NCI-H1048 (cell line): ENCODE data around the gene SLCO2A1.

ENCODE experiments used
- DNase-seq: peaks from one replicate; lab custom pipeline; 2025; lab: John Stamatoyannopoulos, UW

Gene SLCO2A1

DNA sequence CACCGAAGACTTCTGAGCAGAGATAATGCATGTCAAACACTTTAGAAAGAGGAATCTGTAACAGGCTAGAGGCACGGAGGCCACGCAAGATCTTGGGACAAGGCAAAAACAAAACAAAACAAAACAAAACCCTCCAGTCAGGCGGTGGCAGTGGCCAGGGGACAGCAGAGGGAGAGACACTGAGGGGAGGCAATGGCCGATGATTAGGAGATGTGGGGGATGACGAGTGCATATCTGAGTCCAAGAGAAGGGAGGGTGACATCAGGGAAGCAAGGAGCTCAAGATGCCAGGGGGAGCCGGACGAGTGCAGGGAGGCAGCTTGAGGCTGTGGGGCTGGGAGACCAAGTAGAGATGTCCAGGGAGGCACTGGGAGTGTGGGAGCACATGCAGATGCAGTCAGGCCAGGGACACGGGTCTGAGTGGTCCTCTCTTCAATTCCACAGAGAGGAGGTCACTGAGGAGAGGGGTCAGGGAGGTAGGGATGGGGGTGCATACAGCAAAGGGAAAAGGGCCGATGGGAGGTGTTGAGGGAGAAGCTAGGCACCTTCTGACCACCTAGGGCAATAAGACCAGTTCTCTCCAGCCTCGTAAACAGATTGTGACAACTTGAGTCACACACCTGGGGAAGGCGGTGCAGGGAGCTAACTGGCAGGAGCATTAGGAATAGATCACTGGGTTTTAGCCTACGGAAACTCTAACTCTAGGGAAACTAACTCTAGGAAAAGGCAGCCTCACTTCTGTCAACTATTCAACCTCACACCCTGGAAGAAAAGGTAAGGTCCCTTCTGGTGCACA, 29.6 kb downstream of the SLCO2A1 start:
- DNase-seq = no peak

DNA sequence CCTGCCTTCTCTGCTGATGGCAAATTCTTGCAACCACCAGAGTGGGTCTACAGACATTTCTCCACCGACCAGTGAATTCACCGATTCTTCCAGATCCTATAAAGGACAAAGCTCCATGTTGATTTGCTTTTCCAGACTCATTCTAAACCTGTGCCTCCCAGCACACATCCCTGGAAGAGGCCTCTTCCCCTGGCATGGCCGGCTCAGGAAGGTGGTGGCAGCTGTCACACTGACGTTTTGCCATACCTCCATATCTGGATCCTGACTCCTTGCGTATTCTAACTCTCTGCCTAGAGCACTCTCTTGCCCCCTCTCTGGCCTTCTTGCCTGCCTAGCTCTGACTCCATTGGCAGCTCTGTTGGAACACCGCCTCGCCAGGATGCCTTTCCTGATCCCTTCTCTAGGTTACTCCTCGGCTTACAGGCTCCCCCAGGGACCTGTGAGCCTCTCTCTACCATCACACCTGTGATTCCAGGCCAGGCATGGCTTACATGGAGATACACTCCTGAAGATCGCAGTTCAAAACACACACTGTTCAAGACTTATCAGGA, 31.0 kb downstream of the SLCO2A1 start:
- DNase-seq = no peak

DNA sequence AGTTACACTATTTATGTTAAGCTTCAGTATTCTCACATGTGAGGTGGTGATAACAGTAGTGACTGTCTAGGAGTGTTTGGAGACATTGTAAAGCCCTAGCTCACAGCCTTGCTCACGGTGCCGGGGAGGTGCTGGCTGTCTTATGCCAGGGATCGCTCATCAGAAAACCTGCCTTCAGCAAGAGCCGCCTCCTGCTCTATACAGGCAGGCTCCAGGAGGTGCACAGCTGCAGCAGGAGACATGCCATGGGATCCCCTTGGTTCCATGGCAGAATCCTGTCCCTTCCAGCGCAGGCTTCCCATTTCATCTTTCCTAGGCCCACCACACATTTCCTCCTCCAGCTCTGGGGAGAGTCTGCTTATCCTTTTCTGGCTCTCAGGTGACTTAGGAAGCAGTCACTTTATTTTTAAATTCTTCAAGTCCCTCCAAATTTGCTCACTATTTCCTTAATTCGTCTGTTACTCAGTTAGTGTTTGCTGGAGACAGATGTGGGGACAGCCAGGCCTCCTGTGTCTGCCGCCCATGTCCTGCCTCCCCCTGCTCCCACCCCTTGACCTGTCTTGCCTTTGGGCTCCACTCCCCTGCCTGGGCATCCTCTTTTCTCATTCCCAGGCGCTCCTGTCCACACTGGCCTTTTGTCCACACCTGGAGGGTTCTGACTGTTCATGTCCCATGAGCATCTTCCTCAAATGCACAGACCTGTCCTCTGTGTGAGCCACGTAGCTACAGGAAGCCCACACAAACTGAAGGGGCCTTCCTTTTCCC, 31.7 kb downstream of the SLCO2A1 start:
- DNase-seq = no peak

DNA sequence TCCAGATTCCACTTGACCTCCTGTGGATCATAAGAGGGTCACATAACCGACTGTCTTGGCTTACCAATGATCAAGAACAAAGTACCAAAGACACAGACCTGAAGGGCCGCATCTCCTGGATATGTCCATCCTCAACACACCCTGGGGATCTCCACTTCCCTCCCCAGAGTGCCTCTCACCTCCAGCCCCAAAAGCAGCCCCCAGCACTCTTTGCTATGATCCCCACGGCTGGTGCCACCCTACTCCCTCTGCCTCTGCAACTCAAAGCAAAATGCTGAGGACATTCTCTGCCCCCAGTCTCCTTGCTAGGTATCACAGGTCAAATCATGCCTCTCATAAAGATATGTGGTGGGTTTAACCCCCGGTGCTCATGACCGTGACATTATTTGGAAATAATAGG, 32.7 kb downstream of the SLCO2A1 start:
- no peak for DNase-seq

DNA sequence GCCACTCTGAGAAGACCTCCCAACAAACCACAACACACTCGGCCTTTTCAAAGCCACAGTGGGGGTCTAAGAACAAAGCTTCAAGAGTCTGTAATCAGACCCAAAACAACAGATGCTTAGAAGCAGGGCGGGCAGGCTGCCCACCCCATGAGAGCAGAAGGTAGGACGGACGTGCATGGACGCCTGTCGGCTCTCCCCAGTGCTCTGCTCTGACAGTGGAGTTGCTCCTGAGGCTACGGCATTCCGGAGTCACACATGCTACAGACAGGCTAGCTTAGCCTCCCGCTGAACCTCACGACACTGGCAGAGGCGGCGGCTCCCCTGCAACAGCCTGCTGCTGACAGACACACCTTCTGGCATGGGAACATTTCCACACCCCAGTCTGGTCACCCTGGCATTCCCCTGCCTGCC, 33.5 kb downstream of the SLCO2A1 start:
- no peak for DNase-seq

DNA sequence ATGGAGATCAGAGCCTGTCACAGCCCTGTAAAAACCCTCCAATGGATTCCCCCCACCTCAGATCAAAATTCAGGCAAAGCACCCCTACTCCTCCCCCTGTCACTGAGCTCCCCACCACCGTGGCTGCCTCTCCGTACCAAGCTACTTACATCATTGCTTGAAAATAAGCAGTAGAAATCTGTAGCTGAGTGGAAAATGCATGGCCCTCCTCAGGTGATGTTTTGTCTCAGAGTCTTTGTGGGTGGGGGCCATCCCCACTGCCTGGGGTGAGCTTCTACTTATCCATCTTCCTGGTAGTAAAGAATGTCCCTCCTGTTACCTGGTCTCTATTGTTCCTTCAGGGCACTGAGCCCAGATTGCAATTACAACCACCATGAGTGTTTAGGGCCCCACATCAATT, 34.5 kb downstream of the SLCO2A1 start:
- no peak for DNase-seq

DNA sequence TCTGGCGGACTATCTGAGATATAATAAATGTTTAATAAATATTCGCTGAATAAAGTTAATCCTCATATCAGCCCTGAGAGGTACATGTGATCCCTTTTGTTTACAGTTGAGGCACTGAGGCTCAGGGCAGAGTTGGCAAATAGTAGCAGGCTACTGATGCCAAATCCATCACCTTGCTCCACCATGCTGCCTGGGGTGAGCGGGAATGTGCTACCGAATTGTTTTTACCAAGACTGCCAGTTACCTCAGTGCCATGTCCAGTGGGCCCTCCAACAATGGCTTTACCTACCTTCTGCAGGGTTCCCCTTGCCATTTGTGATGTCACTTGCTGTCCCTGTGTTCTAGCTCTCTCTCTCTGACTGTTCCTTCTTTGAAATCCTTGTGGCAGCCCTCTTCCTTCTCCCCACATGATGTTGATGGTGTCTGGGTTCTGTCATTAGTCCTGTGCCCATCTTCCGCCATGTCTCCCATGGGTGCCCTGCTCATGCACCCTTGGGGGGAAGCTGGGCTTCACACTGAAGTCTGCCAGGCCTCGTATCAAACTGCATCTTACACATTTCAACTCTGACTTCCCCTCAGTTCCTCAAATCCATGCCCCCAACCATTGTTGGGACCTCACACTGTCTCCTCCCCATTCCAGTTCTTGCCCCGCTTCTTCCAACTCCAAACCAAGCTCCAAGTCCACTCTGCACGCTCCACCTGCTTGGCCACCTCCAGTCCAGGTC, 35.4 kb downstream of the SLCO2A1 start:
- DNase-seq = no peak

DNA sequence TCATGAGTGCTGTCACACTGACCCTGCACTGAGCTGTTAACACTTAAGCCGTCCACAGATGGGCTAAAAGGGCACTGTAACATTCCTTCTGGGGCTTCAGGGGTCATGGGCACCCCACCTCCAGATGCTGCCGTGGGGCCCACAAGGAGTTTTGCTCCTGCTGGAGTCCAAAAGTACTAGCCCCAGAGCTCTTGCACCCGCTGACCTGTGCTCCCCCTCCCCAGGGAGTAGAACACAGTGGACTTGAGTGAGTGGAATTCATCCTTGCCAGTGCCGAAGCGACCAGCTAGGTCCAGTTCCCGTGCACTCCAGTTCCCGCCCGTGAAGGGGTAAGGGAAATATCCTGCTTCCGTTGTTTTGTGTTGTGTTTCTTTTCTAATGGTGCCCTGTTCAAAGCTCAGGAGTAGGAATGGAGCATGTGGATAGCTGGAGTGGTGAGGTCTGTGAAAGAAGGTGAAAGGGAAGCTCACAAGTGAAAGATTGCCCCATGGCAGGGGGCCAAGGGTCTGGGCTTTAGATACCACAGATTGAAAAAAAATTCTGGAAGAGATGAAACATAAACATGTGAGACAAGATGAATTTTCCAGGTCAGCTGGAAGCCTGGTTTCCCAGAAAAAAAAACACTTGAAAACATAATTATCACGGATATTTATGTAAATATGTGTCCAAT, 36.6 kb downstream of the SLCO2A1 start:
- no peak for DNase-seq

DNA sequence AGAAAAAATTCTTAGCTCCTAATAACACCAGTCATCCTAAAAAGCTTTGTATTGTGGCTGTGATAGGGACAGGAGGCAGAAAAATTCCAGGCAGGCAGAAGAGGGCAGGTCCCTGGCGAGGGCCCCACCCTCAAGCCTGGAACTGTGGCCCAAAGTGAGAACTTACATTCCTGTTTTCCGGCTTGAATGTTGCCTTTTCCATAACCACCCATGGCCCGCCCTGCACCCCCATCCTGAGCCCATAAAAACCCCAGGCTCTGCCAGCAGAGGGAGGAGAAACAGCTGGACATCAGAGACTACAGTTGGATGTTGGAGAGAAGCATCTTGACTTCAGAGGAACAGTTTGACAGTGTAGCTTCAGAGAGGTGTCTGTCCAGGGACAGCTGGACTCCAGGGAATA, 37.3 kb downstream of the SLCO2A1 start:
- DNase-seq = no peak

DNA sequence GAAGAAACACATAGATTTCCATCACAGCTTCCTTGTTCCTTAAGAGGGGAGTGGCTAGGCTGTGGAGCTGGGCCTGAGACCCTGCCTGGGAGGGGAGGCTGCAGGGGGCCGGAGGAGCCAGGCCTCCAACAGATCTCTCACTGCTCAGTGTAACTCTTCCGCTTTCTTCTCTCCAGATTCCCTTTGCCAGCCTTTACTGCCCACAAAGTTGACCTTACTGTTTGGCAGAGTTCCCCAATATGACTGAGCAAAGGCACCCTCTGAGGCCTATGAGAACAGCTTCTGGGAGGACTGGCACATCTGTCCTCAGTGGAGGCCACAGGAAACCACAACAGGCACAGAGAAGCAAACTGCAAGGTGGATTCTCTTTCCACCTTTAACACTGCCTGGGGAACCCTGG, 38.1 kb downstream of the SLCO2A1 start:
- DNase-seq = no peak

DNA sequence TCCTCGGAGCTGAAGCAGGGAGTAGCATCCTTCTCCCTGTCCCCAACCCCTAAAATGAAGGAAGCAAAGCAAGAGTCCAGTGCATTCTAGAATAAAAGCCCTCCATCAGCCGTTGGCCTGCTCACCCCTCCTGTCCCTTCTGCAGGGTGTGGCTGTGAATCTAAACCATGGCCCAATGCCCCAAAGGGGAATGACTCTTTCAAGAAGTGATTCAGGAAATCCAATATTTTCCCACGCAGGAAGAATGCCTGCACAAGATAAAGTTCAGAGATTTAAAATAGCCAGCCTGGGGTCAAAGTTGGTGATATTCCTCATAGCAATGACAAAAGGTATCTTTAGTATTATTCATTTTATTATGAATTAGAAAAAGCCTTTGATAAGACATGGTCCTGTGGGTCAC, 38.5 kb downstream of the SLCO2A1 start:
- no peak for DNase-seq

DNA sequence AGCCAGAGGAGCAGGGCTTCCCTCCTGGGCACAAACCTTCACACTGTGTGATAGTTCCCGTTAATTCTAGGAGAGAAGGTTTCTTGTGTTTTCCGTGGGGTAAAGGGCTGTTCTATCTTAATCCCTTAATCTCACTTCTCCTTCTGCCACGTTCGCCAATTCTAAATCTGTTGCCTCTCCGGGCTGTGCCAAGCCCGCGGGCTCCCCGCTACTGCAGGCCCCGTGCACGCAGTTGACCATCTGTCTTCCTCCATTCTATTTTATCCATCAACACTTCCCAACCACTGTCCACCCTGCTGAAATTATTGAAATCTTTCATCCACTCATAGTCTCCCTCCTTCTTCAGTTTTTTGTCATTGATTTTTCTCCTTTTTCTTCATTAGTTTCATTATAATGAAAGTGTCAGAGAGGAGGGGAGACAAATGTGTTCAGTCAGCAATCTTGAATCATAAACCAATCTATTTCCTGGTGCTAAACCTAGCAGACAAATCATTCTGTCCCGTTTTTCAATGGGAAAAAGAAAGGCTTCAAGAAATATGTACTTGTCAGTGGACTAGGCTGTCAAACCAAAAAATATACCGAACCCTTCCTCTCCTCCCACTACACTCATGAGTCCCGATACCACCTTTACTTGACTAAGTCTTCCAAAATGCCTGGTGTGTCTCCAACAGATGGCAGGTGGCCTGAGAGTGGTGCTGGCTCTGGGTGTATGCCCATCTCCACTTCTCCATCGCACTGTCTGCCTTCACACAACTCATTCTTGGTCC, 39.6 kb downstream of the SLCO2A1 start:
- no peak for DNase-seq

DNA sequence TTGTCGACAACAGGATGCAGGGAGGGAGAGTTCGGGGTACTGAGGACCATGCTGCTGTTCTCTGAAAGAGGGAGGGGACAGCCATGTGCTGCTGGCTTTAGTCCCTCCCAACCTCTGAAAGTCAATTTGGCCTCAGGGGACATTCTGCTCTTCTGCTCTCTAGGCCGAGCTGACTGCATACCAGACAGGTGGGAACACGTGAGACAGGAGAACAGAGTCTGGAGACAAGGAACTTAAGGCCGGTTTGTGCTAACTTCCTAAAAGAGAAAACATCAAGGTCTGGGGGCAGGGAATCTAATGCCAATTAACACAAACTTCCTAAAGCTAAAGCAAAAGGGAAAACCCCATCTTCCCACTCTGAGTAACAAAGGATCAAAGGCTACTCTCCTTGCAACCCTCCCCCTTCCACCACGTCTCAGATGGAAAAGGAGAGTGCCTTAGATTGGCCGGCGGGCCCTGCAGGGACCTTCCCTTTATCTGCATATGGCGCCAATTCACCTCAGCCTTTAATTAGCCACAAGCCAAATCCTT, 41.0 kb downstream of the SLCO2A1 start:
- DNase-seq = no peak

DNA sequence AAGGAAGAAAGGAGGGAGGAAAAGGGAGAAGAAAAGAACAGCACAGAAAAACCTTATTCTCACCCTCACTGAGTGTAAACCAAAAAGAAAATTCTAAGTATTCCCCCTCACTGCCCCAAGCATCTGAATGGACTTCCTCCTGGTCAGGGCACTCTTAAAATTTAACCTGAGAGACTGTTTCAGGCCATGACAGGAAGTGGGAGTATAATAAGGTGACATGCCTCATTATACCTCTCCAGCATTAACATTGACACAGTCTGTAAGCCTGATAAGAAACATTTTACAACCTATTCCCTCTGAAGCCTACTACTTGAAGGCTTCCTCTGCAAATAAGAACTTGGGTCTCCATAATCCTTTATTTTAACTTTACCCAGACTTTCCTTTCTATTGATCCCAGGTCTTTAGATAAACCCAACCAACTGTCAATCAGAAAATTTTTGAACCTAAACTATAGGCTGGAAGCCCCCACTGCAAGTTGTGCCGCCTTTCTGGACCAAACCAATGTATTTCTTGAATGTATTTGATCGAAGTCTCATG, 41.7 kb downstream of the SLCO2A1 start:
- DNase-seq = no peak

DNA sequence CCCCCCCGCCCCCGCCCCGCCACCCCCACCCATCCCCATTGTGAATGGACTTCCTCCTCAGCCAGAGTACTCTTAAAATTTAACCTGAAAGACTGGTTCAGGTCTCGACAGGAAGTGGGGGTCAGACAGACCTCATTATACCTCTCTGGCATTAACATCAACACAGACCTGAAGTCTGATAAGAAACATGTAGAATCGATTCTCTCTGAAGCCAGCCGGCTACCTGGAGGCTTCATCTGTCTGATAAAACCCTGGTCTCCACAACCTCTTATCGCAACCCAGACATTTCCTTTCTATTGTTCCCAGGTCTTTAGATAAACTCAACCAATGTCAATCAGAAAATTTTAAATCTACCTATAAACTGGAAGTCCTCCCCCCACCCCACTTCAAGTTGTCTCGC, 42.6 kb downstream of the SLCO2A1 start:
- DNase-seq = no peak

DNA sequence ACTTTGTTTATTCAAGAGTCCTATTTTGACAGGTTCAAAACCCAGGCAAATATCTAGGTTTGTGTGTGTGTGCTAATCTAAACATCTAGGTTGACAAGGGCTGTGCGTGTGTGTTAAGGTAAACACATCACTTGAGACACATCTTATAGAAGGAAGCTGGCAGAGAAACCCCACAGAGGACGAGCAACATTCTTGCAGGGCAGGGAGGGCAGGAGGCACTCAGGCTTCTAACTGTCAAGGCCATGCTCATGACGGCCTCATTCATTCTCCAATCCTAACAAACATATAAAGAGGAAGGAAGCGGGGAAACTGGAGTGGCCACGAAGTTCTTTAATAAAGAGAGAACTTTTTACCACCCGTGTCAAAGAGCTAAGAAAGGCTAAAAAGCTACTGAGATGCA, 43.4 kb downstream of the SLCO2A1 start:
- no peak for DNase-seq

DNA sequence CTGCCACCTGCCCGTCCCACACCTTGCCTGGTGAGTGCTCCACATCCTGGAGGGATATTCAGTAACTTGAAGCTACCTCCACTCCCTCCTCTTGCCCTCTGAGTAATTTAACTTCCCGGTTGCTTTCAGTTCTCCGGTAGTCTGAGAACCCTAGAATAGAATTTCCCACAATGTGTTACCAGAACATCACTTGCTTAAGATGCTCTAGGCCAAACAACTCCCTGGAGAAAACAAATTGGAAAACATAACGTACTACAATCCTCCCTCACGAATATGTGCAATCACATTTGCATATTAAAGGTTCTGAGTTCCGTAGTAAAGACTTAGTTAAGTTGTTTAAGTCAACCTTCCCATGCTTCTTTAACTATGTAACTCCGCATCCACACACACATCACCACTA, 44.8 kb downstream of the SLCO2A1 start:
- DNase-seq = no peak

DNA sequence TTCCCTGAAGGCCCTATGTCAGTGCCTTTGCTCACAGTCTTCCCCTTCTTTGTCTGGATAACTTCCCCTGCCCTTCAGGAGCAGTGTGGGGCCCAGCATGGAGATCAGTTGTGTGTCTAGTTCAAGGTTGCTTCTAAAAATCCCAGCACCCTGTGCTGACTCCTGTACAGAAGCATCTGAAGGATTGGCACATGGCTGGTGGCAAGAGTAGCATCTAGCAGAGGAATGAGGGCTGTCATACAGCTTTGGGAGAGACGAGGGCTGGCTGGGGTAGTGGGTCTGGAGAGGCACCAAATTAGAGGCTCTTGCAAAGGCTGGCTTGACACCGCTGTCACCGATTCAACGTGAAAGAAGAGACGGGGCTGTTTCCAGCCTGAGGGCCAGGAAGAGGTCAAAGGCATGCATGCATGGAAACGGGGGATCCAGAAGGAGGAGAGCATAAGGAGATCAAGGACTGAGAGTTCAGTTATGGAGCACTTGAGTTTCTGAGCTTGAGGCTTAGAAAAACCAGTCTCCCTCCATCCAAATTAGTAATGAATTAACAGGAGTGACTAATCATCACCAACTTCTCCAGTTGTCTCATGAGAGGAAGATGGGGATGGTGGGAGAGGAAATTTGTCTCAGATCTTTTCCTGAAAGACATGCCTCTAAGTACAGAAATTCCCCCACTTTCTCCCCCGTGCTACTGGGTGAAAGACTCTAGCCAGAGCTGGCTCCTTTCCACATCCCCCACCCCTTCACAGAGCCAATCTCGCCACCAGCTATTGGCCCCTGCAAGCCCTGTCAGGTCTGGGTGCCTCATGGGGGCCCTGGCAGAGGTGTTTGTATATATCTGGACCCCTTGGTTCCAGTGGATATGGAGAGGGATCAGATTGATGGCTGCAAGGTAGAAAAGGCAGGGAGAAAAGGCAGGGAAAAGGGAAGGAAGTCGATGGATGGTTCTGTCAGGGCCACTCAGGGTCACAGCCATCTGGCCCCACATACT, 45.9 kb downstream of the SLCO2A1 start:
- DNase-seq = no peak

DNA sequence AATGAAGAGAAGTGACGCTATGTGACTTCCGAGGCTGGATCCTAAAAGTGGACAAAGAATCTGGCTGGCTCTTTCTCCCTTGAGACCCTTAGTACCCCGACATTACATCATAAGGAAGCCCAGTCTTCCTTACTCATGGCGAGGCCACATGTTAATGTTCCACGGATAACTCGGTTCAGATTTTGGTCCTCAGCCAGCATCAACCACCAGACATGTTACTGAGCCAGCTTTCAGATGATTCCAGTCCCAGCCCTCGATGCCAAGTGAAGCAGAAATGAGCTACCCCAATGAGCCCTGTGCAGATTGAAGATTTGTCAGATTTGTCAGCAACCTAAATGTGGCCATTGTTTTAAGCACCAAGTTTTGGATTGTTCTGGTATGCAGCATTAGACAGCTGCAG, 46.6 kb downstream of the SLCO2A1 start:
- DNase-seq = no peak

DNA sequence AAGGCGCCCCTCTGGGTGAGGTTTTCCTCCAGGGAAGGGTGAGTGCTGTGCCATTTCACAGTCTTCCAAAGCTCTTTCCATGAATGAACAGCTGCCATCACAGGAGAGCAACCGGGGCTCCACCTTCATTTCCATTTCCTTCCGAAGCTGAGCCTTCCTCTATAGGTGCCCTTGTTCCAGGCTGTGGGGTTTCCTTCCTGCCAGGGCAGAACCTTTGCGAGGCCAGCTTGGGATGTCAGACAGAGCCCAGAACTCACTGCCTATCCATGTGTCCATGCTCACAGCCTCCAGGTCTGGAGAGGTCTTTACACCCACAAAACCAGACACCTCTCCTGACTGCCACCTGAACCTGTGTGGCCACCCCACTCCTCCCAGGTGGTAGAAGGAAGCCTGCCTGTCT, 49.2 kb downstream of the SLCO2A1 start:
- no peak for DNase-seq
